Stimulated activated CD4-positive, alpha-beta T cell treated with anti-CD3 and anti-CD28 coated beads, Interleukin-1b, Interleukin-23, amount 100 ng/mL, for 24 hours (primary cell): ENCODE data around the gene PCSK6.

Source experiments
- DNase-seq, 4 experiments: peaks; one replicate each; pipeline ENCODE4 v3.0.0-alpha.2; 2020; ENCODE audit warnings: low read depth in 4 of 4, low spot score in 1 of 4

The PCSK6 gene

DNA sequence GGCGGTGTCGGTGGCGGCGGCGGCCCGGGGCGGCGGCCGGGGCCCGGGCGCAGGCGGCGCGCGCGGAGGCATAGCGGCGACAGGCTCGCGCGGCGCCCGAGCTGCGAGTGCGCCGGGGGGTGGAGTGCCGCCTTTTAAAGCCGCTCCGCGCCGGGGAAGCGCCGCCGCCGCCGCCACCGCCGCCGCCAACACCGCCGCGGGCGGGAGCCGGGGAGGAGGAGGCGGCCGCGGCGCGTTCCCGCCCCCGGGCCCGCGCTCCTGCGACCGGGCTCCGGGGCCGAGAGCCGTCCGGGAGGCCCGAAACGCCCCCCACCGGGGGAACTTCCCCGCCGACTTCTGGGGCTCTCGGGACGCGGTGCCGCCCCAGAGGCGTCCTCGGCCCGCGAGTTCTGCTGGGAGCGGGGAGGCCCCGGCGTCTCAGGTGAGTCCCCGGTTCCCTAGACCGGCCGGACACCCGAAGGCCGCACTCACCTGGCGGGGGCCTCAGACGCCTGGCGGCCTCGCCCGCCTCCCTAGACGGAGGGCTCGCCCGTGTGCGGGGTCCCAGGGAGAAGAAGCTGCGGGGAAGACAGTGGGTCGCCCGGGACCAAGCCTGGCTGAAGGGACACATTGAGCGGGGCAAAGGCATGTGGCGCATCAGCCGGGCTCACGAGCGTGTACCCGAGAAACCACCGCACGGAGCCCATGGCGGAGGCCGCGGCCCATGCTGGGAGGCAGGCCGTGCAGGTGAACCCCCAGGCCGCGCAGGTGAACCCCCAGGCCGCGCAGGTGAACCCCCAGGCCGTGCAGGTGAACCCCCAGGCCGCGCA, at the start of gene PCSK6:
Gene PCSK6, minus strand, starts transcription at position 109 of the 809 bp plus-strand sequence. Its CDS starts 37 bp downstream, at position 72.
- DNase-seq, result no peak

DNA sequence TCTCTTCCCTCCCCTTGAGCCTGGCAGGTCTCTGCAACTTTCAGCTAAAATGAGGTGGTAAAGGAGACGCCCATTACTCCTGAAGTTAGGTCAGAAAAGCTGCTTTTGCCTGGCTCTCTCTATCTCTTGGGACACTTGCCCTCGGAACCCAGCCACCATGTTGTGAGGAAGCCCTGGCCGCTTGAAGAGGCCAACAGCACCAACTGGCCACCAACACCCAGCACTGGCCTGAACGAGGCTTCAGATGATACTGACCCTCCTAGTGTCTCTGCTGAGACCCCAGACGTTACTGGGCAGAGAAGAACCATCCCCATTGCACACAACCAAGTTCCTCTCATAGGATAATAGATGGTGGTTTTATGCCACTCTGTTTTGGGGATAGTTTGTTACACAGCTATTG, 49.5 kb upstream of the PCSK6 start:
- DNase-seq, result no peak

DNA sequence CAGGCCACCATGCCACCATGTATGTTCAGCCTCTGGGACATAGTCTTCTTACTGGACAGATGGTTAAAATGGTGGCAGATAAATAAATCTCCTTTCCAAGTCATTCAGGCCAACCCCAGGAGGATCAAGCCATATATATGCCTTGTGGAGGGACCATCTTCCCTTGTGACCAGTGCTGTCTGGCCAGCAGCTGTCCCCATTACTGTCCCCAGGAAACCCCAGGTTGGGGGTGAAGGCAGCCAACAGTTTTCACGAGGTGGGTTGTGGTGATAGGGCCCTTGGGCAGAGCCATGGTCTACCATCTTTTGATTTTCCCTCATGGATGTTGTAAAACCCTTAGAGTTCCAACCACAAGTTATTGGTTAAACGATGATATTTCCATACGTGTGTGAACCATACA, 48.7 kb upstream of the PCSK6 start:
- DNase-seq, result no peak

DNA sequence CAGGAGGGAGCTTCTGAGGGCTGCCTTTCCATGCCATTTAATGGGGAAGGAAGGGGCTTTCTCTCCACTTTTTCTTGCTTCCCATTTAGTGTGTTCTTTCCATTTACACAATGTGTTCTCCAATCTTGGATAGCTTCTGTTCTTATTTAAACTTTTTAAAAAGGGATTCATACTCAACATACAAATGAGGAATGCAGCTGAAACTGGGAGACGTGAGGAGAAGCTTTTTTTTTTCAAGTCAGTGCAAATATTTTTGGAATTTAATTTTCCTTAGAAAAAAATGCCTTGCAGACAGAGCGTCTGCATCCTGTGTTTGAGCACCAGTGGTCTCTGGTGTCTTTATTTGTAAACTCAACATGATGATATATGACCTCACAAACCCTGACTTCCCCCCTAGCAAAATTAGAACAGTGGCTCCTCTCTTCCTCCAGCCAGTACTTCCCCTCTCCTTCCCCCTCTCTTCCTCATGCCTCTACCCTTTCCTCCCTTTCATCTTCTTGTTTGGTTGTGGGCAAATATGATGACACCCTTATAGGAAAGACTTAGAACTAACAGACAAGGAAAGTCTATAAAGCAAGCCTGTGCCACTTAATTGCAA, 48.1 kb upstream of the PCSK6 start:
- no peak for DNase-seq

DNA sequence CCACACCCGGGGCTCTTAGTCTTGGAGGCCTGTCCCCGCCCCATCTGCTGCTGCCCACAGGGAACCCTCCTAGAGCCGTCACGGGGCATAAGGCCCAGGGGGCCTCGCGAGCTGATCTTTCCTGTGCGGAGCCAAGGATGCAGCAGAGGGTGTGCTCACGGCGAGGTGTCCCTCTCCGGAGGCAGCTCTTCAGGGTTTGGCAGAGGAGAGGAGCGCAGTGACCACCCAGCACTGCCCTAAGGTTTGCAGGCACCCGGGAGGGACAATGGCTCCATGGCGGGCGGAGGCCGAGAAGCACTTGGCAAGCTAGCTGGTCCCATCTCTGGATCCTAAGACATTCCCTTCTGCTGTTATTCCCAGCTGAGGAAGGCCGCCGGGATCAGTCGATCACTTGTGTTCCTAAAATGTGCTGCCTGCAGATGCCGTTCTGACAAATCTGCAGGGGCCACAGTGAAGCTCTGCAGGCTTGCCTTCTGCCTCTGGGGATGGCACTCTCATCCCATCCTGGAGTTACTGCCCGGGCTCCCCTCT, 47.4 kb upstream of the PCSK6 start:
- no peak for DNase-seq

DNA sequence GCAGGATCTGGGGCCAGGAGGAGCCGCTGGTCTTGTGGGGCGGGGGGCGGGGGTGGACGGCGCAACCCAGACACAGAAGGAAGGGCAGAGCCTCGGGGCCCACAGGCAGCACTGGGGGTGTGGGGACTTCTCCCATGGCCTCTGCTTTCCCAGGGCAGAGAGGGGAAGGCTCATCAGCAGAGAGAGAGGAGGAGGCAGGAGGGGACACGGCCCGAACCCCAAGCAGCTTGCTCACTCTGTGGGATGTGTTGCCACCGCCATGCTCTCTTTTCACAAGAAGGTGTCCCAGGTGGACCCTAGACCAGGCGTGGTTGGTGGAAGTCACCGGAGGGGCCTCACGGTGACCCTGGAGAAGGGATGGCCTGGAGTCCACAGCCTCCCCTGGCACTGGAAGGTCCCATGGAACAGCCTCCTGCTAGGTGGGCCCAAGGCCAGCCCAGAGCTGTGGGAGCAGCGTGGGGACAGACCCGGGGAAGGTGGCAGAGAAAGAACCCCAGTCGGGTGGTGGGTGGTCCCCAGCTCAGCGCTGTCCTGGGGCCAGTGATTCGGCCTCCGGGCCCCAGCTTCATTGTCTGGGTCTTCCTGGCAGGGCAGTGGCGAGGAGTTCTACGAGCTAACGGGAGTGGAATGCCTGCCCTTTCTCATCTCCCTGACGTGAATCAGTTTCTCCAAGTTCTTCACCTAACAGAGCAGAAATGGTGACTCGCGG, 46.8 kb upstream of the PCSK6 start:
- DNase-seq, result no peak

DNA sequence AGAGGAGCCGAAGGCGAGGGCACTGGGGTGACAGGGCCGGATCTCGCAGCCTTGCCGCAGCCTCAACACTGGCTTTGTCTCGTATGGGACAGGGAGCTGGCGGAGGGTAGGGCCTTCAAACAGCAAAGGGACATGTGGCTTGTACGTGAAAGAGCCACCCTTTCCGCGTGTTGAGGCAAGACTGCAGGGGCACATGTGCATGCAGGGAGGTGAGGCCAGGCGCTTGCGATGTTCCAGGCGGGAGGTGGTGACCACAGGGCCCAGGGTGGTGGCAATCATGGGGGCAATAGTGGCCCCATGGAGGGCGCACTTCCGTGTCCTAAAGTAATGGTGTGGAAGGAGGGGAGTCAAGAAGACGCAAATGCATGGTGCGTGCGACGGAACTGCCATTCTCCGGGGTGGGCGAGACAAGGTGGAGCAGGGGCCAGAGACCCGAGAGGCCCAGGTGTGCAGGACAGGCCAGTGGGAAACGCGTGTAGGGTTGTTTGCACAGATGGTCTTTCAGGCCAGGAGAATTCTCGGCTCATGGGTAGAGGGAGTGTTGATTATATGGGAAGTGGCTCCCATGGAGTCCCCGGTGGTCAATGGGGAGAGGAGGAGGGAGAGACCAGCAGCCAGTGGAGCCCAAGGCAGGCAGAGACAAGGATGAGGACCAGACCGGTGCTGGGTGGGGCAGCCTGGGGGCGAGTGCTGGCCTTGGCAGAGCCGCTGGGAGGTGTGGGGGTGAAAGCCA, 45.8 kb upstream of the PCSK6 start:
- DNase-seq, result no peak

DNA sequence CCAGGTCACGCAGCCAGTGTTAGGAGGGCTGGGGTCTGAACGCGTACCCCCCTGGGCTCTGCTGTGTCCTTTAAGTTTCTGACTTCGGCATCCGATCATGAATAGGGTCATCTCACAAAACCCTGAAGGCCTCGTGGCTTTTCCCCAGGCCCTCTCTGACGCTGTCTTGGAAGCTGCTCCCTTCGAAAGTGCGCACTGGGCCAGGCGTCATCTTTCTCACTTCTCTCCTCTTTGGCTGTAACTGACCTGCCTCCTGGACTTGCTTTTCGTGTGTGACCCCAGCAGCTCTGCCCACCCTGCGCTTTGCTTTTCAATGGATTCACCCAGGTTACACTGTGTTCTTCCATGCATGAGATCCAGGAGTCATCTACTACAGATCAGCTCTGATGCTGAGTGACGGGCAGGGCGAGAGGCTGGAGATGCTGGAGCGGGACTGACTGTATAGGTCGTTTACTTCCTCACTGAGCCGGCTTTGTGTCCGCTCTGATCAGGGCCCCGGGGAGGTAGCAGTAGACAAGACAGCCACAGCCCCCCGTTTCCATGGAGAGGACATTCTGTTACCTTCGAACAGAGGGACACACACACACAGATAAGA, 45.0 kb upstream of the PCSK6 start:
- DNase-seq, result no peak

DNA sequence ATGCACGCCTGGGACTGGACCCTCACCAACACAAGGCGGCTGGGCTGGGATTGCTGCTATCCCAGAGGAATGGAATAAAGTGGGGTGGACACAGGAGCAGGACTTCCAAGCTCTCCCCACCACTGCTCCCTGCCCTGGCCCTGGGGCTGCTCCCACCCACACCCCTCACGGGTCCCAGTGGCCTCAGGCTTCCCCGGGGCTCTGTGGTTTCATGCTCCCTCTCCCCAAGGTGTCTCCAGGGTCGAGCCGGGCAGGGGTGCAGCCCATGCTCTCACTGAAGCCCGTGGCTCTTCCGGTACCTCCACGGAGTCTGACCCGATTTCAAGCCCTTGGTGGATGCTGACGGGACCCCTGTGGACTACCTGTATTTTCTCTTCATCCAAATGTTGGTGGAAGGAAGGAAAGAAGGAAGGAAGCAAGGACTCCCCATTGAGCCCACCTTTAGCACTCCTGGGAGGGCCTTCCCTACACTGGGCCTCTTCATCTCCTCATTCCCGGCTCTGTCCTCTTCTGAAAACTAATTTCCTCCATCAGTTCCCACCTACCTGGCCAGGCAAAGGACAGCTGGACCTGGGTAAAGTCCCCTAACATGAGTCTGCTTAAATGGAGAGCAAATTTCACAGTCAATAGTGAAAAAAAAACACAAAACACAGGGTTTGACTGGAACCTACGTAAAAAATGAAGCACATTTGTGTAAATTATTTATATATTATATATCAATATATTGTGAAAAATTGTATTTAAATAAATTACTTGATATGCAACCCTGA, 44.0 kb upstream of the PCSK6 start:
- no peak for DNase-seq

DNA sequence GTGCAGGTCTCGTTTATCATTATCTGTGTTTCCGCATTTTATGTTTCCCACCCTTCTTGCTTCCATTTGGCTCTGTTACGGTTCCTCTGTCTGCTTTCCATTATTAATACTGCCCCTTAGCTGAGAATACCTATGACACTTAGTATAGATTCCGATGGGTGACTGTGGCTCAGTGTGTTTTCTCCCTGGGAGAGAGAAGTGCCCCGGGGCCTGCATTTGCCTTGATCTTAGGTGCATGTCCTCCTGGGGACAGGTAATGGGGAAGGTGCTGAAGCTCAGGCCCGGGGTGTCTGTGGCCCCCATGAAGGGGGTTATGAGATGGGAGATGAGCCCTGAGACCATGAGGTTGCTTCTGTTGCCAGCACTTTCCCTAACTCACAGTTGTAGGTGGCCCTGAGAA, 43.4 kb upstream of the PCSK6 start:
- DNase-seq, result no peak

DNA sequence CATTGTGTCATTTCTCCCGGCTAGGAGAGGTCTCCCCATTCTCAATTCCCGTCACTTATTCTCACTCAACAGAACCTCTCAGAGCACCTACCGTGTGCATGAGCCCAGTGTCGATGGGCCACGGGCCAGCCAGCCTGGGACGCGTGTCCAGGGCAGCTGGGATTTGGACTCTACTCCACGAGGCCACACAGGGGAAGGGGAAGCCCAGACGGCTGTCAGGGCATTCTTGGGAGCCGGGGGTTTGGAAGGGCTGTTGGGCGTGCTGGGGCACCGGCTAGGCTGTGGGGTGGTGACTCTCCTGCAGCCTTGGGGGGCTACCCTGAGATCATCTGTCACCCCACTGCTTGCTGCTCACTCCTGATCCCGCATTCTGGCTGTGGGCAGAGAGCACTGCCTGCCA, 41.7 kb upstream of the PCSK6 start:
- DNase-seq, result no peak

DNA sequence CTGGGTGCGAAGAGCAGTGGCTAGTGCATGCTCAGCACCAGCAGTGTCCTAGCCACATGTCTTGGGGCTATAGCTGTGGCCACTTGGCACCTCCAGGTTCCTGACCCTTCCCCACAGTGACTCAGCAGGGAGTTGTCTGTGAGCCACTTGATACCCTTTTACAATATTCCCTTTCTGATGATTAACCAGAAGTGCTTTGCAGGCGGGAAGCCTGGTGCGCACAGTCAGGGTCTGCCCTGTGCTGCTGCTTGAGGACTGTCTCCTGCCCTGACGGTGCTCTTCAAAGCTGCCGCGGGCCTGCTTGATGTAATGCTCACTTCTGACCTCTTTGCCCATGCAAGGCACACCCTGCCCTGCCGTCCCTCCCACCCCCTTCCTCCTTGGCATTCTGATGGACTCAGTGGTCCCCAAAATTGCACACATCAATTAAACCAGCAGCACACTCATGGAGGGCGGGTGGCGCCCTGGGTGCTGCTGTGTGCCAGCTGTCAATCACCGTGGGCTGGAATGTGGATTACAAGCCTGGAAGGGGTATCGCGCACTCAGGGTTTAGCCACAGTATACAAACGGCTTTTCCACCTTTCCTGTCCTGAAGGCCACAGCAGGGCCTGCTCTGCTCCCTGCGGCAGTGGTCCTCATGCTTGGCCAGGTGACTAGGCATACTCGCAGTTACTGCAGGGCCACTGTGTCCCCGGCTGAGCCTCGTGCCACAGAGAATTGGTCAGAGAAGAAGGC, 40.9 kb upstream of the PCSK6 start:
- DNase-seq, result no peak

DNA sequence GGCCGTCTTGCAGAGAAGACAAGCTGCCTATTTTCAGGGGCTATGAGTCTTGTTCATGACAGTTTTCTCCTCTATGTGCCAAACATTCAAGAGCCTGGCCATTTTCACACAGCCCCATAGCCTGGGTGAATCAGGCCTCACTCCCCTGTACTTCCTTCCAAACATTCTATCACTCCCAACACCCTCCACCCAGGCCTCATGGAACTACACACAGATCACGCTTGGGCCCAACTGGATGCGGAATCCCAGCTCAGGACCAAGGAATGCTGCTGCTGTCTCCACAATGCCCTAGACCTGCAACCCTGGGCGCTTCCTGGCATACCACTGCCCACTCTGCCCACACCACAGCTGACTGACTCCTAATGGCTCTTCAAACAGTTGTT, 39.4 kb upstream of the PCSK6 start:
- DNase-seq, result no peak

DNA sequence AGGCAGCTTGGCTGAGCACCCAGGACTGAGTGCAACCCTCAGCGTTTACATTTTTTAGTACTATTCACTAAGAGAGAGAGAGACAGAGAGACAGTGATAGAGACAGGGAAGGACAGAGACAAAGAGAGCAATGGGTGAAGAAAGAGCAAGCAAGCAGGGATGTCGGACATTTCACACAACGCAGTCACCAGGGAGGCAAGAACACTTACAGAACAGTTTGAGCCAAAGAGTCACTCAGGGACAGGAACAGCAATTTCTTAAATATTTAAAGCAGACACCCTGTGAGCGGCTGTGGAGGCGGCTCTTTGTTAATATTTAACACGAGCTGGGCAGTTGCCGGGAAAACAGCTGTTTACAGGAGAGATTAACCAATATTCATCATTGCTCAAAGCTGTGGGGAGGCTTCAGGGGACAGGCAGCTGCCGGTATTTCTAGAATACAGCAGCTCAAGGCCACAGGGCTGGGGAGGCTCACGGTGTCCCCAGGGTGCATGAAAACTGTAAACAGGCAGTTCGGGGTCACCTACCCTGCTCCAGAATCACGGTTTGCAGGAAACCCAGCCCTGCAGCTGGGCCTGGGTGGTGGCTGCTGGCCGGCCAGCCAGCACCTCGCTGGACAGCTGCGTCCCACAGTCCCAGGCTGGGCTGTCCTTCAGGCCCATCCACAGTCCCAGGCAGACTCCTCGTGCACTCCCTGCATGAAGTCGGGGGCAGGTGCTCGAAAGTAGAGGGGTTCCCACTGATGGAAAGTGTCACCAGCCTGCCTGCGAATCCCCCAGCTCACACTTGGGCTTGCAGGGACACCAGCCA, 38.8 kb upstream of the PCSK6 start:
- no peak for DNase-seq

DNA sequence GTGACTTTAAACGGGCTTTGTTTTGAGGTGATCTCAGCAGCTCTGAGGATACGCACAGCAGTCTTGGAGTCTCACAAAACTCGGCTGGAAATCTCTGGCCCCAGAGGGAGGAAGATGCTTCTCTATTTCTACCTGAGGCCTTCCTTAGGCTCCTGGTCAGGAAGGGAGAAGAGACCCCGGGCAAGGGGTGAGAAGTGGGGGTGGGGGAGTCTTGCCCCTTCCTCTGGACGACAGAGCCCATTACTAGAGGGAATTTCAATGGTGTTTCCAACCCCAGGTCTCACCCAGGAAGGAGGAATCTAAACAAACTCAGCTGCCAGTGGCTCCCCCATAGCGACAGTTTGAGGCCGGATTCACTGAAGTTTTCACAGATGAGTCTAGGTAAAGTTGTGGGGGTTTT, 37.4 kb upstream of the PCSK6 start:
- DNase-seq, result no peak

DNA sequence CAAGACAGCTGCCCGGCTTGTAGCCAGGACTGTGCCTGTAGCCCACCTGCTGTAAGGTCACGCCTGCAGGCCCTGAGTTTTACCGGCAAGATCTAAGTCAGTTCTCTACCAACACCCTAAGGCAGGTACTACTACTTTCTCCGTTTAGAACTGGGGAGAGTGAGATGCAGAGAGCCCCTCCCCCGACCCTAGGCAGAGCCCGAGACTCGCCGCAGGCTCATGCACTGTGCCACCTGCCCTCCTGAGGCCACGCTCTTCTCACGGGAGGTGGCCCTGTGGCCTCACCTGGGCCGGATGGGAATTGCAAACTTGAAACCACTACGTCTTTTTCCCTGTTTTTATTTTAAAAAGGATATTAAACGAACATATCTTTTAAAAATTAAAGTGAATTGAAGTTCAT, 36.9 kb upstream of the PCSK6 start:
- DNase-seq, result no peak

DNA sequence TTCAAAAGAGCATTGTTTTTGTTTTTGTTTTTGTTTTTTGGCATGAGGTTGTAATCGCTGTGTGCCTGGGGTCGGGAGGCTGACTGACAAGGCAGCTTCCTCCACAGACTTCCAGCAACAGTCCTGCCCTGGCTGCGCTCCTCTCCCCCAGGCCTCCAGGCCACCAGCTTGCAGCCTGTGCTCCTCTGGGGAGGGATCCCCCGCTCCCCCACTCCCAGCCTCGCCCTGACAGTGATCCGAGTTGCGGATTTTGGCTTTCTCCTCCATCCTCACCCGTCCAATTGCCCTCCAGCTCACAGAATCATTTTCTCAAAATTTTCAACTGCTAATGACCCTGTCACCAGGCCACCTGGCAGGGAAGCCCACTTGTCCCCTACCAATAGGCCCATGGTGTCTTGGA, 36.5 kb upstream of the PCSK6 start:
- no peak for DNase-seq

DNA sequence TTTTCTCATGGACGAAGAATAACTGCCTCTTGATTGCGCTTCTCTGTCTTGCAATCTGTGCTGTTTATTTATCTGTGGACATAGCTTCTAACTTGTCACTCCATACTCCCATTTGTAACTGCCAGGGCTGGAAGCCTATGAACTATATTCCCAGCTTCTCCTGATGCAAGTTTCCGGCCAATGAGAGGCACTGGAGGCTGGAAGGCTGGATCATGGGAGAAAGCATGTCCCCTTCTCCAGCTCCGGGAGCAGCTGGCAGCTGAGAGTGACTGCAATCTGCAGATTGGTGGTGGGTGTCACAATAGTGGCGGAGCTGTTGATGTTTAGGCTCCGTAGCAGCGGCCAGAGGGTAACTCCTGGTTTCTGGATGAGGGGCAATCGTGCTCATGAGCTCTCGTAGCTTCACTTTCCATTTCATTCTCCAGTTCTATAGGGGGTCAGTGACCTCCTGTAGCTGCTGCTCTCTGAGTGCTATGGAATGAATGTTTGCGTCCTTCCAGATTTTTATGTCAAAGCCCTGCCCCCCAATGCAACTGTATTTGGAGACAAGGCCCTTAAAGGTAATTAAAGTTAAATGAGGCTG, 35.7 kb upstream of the PCSK6 start:
- no peak for DNase-seq
